ENCODE results near the gene RASL11B. TPM values are rescaled to one million over a fixed set of nuclear protein-coding genes. Genes with fewer than 3 reads are reported as not detected.

Gene RASL11B
- total and polyA plus RNA-seq, 10 of the 15 experiments (the other 5 are each of a cell fraction or from before 2014, with no cell fraction given), result 0.06 to 0.45 (median 0.08) TPM; not detected in 5

- in situ Hi-C loops (cut with MboI), result no loop called here
- H3K4me1 ChIP-seq (ENCODE audit: control insufficient read depth, insufficient read depth, low read length), result no peaks in the 10 kb centered on the region
- SMC1A ChIA-PET (ENCODE audit: uncharacterized antibody, unreplicated experiment), result no interaction called here
- H3K4me3 ChIP-seq, result no peak overlapping the region
- no peaks in the 10 kb centered on the region for H3K9me3 ChIP-seq (replicated peaks; ENCODE audit: control insufficient read depth, insufficient read depth, low read length)
- RAD21 ChIA-PET (ENCODE audit: unreplicated experiment), result no interaction called here
- H3K27ac ChIP-seq (ENCODE audit: control insufficient read depth, insufficient read depth), result no peak overlapping the region
- FAIRE-seq, result no peak
- H3K9ac ChIP-seq (ENCODE audit: control insufficient read depth, insufficient read depth, low read length), result no peak overlapping the region
- POLR2A ChIA-PET, result no interaction called here
- H2AFZ ChIP-seq (ENCODE audit: control insufficient read depth, low read depth, low read length), result no peak overlapping the region
- CTCF ChIA-PET, result no interaction called here
- H3K4me2 ChIP-seq (ENCODE audit: control insufficient read depth, insufficient read depth), result no peak overlapping the region
- TF ChIP-seq USF2 (IDR thresholded peaks at IDR 0.05; ENCODE audit: borderline replicate concordance, low read depth, low read length) (no peak), EZH2 (IDR thresholded peaks at IDR 0.05; ENCODE audit: borderline replicate concordance, control insufficient read depth, low read depth, low read length) (no peak), CHD4 (IDR thresholded peaks at IDR 0.05) (no peak), USF1 (IDR thresholded peaks at IDR 0.05; ENCODE audit: borderline replicate concordance, extremely low read length, insufficient read depth, low read depth, low read length) (no peak), ZNF217 (IDR thresholded peaks at IDR 0.05) (no peak), MTA2 (IDR thresholded peaks at IDR 0.05; ENCODE audit: low read depth) (no peak), MAX (IDR thresholded peaks at IDR 0.05; ENCODE audit: low read depth, low read length) (no peak), MYC (IDR thresholded peaks at IDR 0.05; ENCODE audit: insufficient read depth, insufficient read length, insufficient replicate concordance, low read length, severe bottlenecking) (no peak), MEF2A (IDR thresholded peaks at IDR 0.05; ENCODE audit: insufficient read depth, low read depth, low read length) (no peak), SMARCA5 (IDR thresholded peaks at IDR 0.05) (no peak), TCF12 (IDR thresholded peaks at IDR 0.05; ENCODE audit: low read depth, low read length) (no peak), POU2F2 (IDR thresholded peaks at IDR 0.05; ENCODE audit: borderline replicate concordance, low read depth, low read length) (no peak), SREBF2 (IDR thresholded peaks at IDR 0.05; ENCODE audit: low read length) (no peak), ZNF384 (IDR thresholded peaks at IDR 0.05; ENCODE audit: borderline replicate concordance, low read depth, low read length) (no peak), RELB (IDR thresholded peaks at IDR 0.05; ENCODE audit: low read depth) (no peak)
- H3K79me2 ChIP-seq (ENCODE audit: control insufficient read depth, insufficient read depth, low read length), result no peaks in the 10 kb centered on the region
- no peaks in the 10 kb centered on the region for H4K20me1 ChIP-seq (ENCODE audit: control insufficient read depth, insufficient read depth)
- no peak for DNase-seq (ENCODE audit: low read depth, low spot score)
- no peaks in the 10 kb centered on the region for H3K27me3 ChIP-seq (replicated peaks in 1 of 2; ENCODE audit: control insufficient read depth in 2 of 2, insufficient read depth in 2 of 2, low read length in 1 of 2)
- intact Hi-C loops (cut with micrococcal nuclease; ENCODE audit: unreplicated experiment), result no loop called here
- 100% methylated on average over 4 of the region's 4 CpGs for WGBS (ENCODE audit: insufficient coverage, insufficient replicate concordance, low lambda C conversion rate, missing lambda C conversion rate)
- BruUV-seq (replicated peaks), result no TSS peak
- H3K36me3 ChIP-seq (ENCODE audit: control insufficient read depth in 2 of 2, insufficient read depth in 2 of 2, low read length in 1 of 2), result no peaks in the 10 kb centered on the region; a peak in 2 of 4 replicates
- ATAC-seq, result no peak
Measured at GRCh38 chr4:52903273-52903672, 41.2 kb downstream of the RASL11B start.
